Activated CD4-positive, alpha-beta T cell treated with anti-CD3 and anti-CD28 coated beads, Interleukin-2, amount 10 ng/mL, durations not matched to agents 24 days and 14 days (primary cell): Measurements from ENCODE around the gene LGALS7B. TPM values are rescaled to one million over a fixed set of nuclear protein-coding genes. Genes with fewer than 3 reads are reported as not detected.
"Not testable (repeated sequence)": the region's sequence is repeated elsewhere in the genome, so short reads cannot be mapped to it uniquely, and the experiment has no call there.

Source experiments
- DNase-seq: peaks from one replicate; pipeline ENCODE4 v3.0.0; 2022
- H3K27ac Mint-ChIP-seq: one replicate; pipeline ENCODE4 v1.8.0; 2022; ENCODE audit warnings: mild to moderate bottlenecking, mixed read lengths
- H3K27me3 Mint-ChIP-seq: one replicate; pipeline ENCODE4 v1.8.0; 2022; ENCODE audit warnings: mixed read lengths
- H3K36me3 Mint-ChIP-seq: one replicate; pipeline ENCODE4 v1.8.0; 2022; ENCODE audit warnings: low read depth, mild to moderate bottlenecking, mixed read lengths
- H3K4me1 Mint-ChIP-seq: one replicate; pipeline ENCODE4 v1.8.0; 2021; ENCODE audit warnings: mixed read lengths
- H3K4me3 Mint-ChIP-seq: one replicate; pipeline ENCODE4 v1.8.0; 2022; ENCODE audit warnings: mild to moderate bottlenecking, moderate library complexity, mixed read lengths
- H3K9me3 Mint-ChIP-seq: one replicate; pipeline ENCODE4 v1.8.0; 2021; ENCODE audit warnings: mixed read lengths
- intact Hi-C: fragments of 100-400 bp; cut with micrococcal nuclease; formaldehyde crosslinking; loops from one replicate; pipeline ENCODE4 v1.15.1; 2023
- total RNA-seq: library from RNA; stranded (reverse); gene quantifications from 2 replicates; pipeline ENCODE4 v1.2.3, GENCODE V29; 2022

Gene LGALS7B
- total RNA-seq, 1 donor from 2014 or later, result not detected

DNA sequence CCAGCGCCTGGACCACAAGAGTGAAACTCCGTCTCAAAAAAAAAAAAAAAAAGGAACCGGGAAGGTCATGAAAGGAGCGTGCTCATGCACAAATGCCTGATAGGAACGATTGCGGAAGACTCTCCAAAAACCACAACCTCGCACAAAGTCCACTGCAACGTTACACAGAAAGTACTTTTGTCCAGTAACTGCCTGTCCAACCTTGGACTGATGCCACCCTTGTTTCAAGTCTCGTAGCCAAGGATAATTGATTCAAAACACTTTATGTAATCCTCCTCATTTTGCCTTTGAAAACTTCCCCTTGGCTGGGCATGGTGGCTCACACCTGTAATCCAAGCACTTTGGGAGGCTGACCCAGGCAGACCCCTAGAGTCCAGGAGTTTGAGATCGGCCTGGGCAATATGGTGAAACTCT, 29.4 kb upstream of the LGALS7B start:
- intact Hi-C loops, result no loop called here
- no peaks in the 10 kb centered on the region for H3K27me3 Mint-ChIP-seq

GRCh38 chr19:38760805-38761517, 28.0 kb upstream of the LGALS7B start:
- H3K4me3 Mint-ChIP-seq, H3K4me1 Mint-ChIP-seq, DNase-seq, H3K9me3 Mint-ChIP-seq, H3K36me3 Mint-ChIP-seq, H3K27ac Mint-ChIP-seq, intact Hi-C loops, H3K27me3 Mint-ChIP-seq: not testable (repeated sequence)

More for the DNA sequence above, 29.4 kb upstream of the LGALS7B start:
- Mint-ChIP-seq H3K9me3 (no peaks in the 10 kb centered on the region), H3K27ac (no peak overlapping the region), H3K4me3 (no peak overlapping the region), H3K4me1 (peaks cover 2% of the 10 kb centered on the region), H3K36me3 (no peaks in the 10 kb centered on the region)
- DNase-seq, result no peak

GRCh38 chr19:38761884-38762389, 27.1 kb upstream of the LGALS7B start:
- H3K4me1 Mint-ChIP-seq, H3K27me3 Mint-ChIP-seq, DNase-seq, H3K9me3 Mint-ChIP-seq, H3K36me3 Mint-ChIP-seq, H3K27ac Mint-ChIP-seq, H3K4me3 Mint-ChIP-seq, intact Hi-C loops: not testable (repeated sequence)

DNA sequence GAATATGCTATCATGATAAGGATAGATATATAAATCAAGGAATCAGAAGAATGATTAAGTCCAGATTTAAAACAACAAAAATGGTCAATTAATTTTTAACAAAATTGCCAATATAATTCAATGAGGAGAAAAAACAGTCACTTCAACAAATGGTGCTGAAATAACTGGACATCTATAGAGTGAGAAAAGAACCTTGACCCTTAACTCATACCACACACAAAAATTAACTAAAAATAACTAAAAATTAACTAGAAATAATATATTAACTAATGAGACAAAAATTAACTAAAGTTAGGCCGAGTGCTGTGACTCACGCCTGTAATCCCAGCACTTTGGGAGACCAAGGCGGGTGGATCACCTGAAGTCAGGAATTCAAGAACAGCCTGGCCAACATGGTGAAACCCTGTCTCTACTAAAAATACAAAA, 25.2 kb upstream of the LGALS7B start:
- Mint-ChIP-seq H3K9me3 (no peaks in the 10 kb centered on the region), H3K4me1 (peaks cover 2% of the 10 kb centered on the region), H3K36me3 (no peaks in the 10 kb centered on the region), H3K27ac (no peak overlapping the region), H3K4me3 (no peak overlapping the region), H3K27me3 (peaks cover 2% of the 10 kb centered on the region)
- intact Hi-C loops, result no loop called here
- no peak for DNase-seq

DNA sequence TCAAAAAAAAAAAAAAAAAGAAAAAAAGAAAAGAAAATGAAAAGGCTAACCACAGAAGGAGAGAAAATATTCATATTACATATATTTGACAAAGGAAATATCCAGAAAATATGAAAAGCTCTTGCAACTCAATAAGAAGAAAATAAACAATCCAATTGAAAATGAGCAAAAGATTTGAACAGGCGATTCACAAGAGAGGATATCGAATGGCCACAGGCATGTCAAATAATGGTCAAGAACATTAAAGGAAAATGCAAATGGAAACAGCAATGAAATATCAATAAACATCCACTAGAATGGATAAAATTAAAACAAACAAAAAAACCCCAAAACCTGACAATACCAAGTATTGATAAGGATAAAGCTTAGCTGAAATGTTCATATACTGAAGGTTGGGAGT, 23.8 kb upstream of the LGALS7B start:
- intact Hi-C loops, result no loop called here
- no peak overlapping the region for H3K27ac Mint-ChIP-seq
- H3K27me3 Mint-ChIP-seq, result peaks cover 2% of the 10 kb centered on the region
- H3K4me1 Mint-ChIP-seq, result peaks cover 7% of the 10 kb centered on the region
- no peaks in the 10 kb centered on the region for H3K36me3 Mint-ChIP-seq
- H3K9me3 Mint-ChIP-seq, result no peaks in the 10 kb centered on the region
- no peak overlapping the region for H3K4me3 Mint-ChIP-seq
- DNase-seq, result no peak

DNA sequence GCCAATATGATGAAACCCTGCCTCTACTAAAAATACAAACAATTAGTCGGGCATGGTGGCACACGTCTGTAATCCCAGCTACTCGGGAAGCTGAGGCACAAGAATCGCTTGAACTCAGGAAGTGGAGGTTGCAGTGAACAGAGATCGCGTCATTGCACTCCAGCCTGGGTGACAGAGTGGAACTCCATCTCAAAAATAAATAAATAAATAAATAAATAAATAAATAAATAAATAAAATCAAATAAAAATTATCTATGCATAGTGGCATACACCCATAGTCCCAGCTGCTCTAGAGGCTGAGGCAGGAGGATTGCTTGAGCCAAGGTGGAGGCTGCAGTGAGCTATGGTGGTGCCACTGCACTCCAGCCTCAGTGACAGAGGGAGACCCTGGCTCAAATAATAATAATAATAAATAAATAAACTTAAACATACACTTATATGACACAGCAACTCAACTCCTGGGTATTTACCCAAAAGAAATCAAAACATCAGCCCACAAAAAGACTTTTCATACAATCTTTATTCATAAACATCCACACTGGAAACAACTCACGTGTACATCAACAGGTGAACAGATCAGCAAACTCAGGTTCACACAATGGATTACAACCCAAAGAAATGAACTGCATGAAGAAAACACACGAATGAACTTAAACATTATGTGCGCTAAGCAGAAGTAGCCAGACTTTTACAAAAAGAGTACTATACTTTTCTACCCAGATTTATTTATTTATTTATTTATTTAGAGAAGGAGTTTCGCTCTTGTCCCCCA, 22.5 kb upstream of the LGALS7B start:
- intact Hi-C loops, result no loop called here
- DNase-seq, result no peak
- H3K27me3 Mint-ChIP-seq, result peaks cover 2% of the 10 kb centered on the region
- no peak overlapping the region for H3K27ac Mint-ChIP-seq
- no peaks in the 10 kb centered on the region for H3K36me3 Mint-ChIP-seq
- H3K4me1 Mint-ChIP-seq, result peaks cover 6% of the 10 kb centered on the region
- no peak overlapping the region for H3K4me3 Mint-ChIP-seq
- H3K9me3 Mint-ChIP-seq, result no peaks in the 10 kb centered on the region

DNA sequence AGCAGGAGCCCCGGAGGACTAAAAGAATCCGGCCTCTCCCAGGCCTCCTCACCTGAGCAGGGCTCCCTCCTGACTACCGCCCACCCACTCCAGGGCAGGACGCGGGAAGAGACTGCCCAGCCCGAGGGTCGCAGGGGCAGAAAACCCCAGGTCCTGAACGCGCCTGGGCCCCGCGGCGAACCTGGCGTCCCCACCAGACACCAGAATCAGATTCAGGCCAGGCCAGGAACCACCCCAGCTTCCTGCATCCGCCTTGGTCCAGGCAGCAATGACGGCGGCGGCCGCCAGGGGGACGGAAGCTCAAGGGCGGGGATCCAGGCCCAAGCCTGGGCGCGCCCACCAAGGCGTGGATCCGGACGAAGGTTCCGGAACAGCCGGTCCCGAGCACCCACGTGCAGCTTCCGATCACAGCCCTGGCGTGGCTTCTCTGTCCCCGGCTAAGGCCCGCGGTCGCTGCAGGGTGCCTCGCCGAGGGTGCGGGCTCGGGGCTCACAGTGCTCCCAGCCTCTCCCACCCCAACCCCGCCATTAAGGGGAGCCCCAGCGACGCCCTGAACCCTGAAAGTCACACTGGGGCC, 19.3 kb upstream of the LGALS7B start:
- peak overlapping the region; percentile 78 for H3K27ac Mint-ChIP-seq
- intact Hi-C loops, result no loop called here
- H3K9me3 Mint-ChIP-seq, result no peaks in the 10 kb centered on the region
- peak overlapping the region; percentile 68 for H3K4me3 Mint-ChIP-seq
- H3K4me1 Mint-ChIP-seq, result peaks cover 6% of the 10 kb centered on the region
- H3K36me3 Mint-ChIP-seq, result no peaks in the 10 kb centered on the region
- peak; percentile 97 for DNase-seq
- peaks cover 2% of the 10 kb centered on the region for H3K27me3 Mint-ChIP-seq

GRCh38 chr19:38770228-38770948, 18.6 kb upstream of the LGALS7B start:
- DNase-seq, intact Hi-C loops, H3K36me3 Mint-ChIP-seq, H3K4me3 Mint-ChIP-seq, H3K9me3 Mint-ChIP-seq, H3K4me1 Mint-ChIP-seq, H3K27ac Mint-ChIP-seq, H3K27me3 Mint-ChIP-seq: not testable (repeated sequence)

- H3K4me3 Mint-ChIP-seq, DNase-seq, intact Hi-C loops, H3K27me3 Mint-ChIP-seq, H3K27ac Mint-ChIP-seq, H3K4me1 Mint-ChIP-seq, H3K9me3 Mint-ChIP-seq, H3K36me3 Mint-ChIP-seq: not testable (repeated sequence)
Measured at GRCh38 chr19:38770949-38771275, 18.1 kb upstream of the LGALS7B start.

DNA sequence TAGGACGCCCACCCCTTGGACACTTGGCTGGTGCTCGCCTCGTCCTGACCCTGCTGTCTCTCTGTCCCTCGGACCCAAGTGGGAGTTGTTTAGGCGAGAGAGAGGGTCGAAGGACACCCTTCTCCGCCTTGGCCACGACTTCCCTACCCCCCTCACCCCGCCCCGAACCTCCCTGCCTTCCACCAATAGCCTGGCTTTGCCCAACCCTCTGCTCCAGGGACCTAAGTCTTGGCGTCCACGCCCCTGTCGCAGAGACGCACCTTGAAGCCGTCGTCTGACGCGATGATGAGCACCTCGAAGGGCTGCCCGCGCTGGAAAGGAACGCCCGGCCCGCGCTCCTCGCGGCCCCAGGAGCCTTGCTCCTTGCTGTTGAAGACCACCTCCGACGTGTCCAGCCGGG, 17.4 kb upstream of the LGALS7B start:
- intact Hi-C loops, H3K4me1 Mint-ChIP-seq: not testable (repeated sequence)

GRCh38 chr19:38773469-38774177, 15.4 kb upstream of the LGALS7B start, which contains the start of gene LGALS7:
TSS of gene LGALS7 (minus strand) at chr19:38773517. CDS start at chr19:38773492, 25 bp downstream.
- DNase-seq, result no peak
- no peaks in the 10 kb centered on the region for H3K9me3 Mint-ChIP-seq
- H3K27ac Mint-ChIP-seq, result no peak within 1 kb of the TSS
- peaks cover 1% of the 10 kb centered on the region for H3K27me3 Mint-ChIP-seq
- H3K4me1 Mint-ChIP-seq, result peaks cover 6% of the 10 kb centered on the region
- no peaks in the 10 kb centered on the region for H3K36me3 Mint-ChIP-seq
- intact Hi-C loops, result no loop called here
- no peak within 1 kb of the TSS for H3K4me3 Mint-ChIP-seq

More for the DNA sequence above, 17.4 kb upstream of the LGALS7B start:
- H3K27ac Mint-ChIP-seq, H3K9me3 Mint-ChIP-seq, DNase-seq, H3K36me3 Mint-ChIP-seq, H3K4me3 Mint-ChIP-seq, H3K27me3 Mint-ChIP-seq: not testable (repeated sequence)

- no peak for DNase-seq
- Mint-ChIP-seq H3K36me3 (no peaks in the 10 kb centered on the region), H3K27me3 (peaks cover 5% of the 10 kb centered on the region), H3K4me1 (peaks cover 3% of the 10 kb centered on the region), H3K27ac (no peak overlapping the region), H3K9me3 (no peaks in the 10 kb centered on the region), H3K4me3 (no peak overlapping the region)
- intact Hi-C loops, result no loop called here
Measured at GRCh38 chr19:38774181-38774950, 14.6 kb upstream of the LGALS7B start.

DNA sequence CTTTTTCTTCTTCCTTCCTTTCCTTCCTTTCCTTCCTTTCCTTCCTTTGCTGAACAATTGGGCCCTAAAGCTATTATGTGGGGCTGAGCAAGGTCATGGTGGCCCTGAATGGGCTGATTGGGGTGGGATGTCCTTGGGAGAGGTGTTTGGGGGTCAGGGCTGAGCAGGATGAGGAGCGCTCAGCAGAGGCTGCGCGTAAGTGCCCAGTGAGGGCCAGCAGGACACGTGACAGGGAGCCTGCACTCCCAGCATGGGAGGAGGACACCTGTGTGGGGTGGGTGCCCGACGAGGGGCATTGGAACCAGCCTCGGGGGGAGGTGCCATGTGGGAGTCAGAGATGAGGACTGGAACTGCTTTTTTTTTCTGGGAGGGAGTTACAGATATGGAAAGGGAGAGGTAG, 10.3 kb upstream of the LGALS7B start:
- no peaks in the 10 kb centered on the region for H3K9me3 Mint-ChIP-seq
- no peak overlapping the region for H3K27ac Mint-ChIP-seq
- DNase-seq, result no peak
- intact Hi-C loops, result no loop called here
- no peaks in the 10 kb centered on the region for H3K36me3 Mint-ChIP-seq
- H3K27me3 Mint-ChIP-seq, result peaks cover 12% of the 10 kb centered on the region
- H3K4me3 Mint-ChIP-seq, result no peak overlapping the region
- no peaks in the 10 kb centered on the region for H3K4me1 Mint-ChIP-seq
